ENCODE results near the gene TRAPPC3L. TPM values are rescaled to one million over a fixed set of nuclear protein-coding genes. Genes with fewer than 3 reads are reported as not detected.
A peak's percentile ranks its signal among the peaks of the same experiment; 100 is the strongest.

Gene TRAPPC3L
- total and polyA plus RNA-seq, 2 of the 13 experiments (the other 11 are each of a cell fraction or from before 2014, with no cell fraction given), result not detected

- TF ChIP-seq ZBTB2 (CRISPR knock-in tag; IDR thresholded peaks at IDR 0.05; ENCODE audit: low read depth) (peak; percentile 81; the same call in 1 of the 2 replicates), CBX2 (IDR thresholded peaks at IDR 0.05; ENCODE audit: low read depth, low read length) (no peak), CBX2 (CRISPR knock-in tag; IDR thresholded peaks at IDR 0.05; ENCODE audit: low read depth) (no peak), NPAS2 (CRISPR knock-in tag; IDR thresholded peaks at IDR 0.05; ENCODE audit: borderline replicate concordance) (no peak), HOXD1 (CRISPR knock-in tag; IDR thresholded peaks at IDR 0.05) (peak; percentile 93), ZNF34 (CRISPR knock-in tag; IDR thresholded peaks at IDR 0.05; ENCODE audit: borderline replicate concordance) (peak; percentile 87; the same call in 1 of the 2 replicates), SP2 (CRISPR knock-in tag; IDR thresholded peaks at IDR 0.05) (peak; percentile 50; the same call in 1 of the 2 replicates), ZFX (CRISPR knock-in tag; IDR thresholded peaks at IDR 0.05; ENCODE audit: low read depth) (peak; percentile 100), SYNCRIP (IDR thresholded peaks at IDR 0.05; ENCODE audit: insufficient read depth, low read depth, low read length) (no peak), SNAPC2 (CRISPR knock-in tag; IDR thresholded peaks at IDR 0.05) (0 out of 2 replicates have a peak, but pooled peaks have one; percentile 82), ZBTB20 (CRISPR knock-in tag; IDR thresholded peaks at IDR 0.05; ENCODE audit: borderline replicate concordance, low read depth) (peak; percentile 75; the same call in 1 of the 2 replicates), ZNF572 (CRISPR knock-in tag; IDR thresholded peaks at IDR 0.05) (peak; percentile 35; the same call in 1 of the 2 replicates), ZNF407 (CRISPR knock-in tag; IDR thresholded peaks at IDR 0.05; ENCODE audit: not compliant biosample characterization) (peak; percentile 93), ZNF615 (CRISPR knock-in tag; IDR thresholded peaks at IDR 0.05; ENCODE audit: borderline replicate concordance) (peak; percentile 71; the same call in 1 of the 2 replicates), ZBTB39 (CRISPR knock-in tag; IDR thresholded peaks at IDR 0.05) (no peak), KLF6 (CRISPR knock-in tag; IDR thresholded peaks at IDR 0.05) (peak; percentile 96)
Measured at GRCh38 chr6:116570856-116571682, 25.6 kb upstream of the TRAPPC3L start, which contains the start of gene RWDD1 (continued).

Measured in HepG2 (cell line).